Activated CD4-positive, alpha-beta T cell treated with anti-CD3 and anti-CD28 coated beads, Interleukin-2, amount 10 ng/mL, durations not matched to agents 24 days and 14 days (primary cell): Measurements from ENCODE around the gene INO80. TPM values are rescaled to one million over a fixed set of nuclear protein-coding genes. Genes with fewer than 3 reads are reported as not detected.
"Not testable (repeated sequence)": the region's sequence is repeated elsewhere in the genome, so short reads cannot be mapped to it uniquely, and the experiment has no call there.

ENCODE experiments used
- DNase-seq: peaks from one replicate; pipeline ENCODE4 v3.0.0; 2022
- H3K27ac Mint-ChIP-seq: one replicate; pipeline ENCODE4 v1.8.0; 2022; ENCODE audit warnings: mild to moderate bottlenecking, mixed read lengths
- H3K27me3 Mint-ChIP-seq: one replicate; pipeline ENCODE4 v1.8.0; 2022; ENCODE audit warnings: mixed read lengths
- H3K36me3 Mint-ChIP-seq: one replicate; pipeline ENCODE4 v1.8.0; 2022; ENCODE audit warnings: low read depth, mild to moderate bottlenecking, mixed read lengths
- H3K4me1 Mint-ChIP-seq: one replicate; pipeline ENCODE4 v1.8.0; 2021; ENCODE audit warnings: mixed read lengths
- H3K4me3 Mint-ChIP-seq: one replicate; pipeline ENCODE4 v1.8.0; 2022; ENCODE audit warnings: mild to moderate bottlenecking, moderate library complexity, mixed read lengths
- H3K9me3 Mint-ChIP-seq: one replicate; pipeline ENCODE4 v1.8.0; 2021; ENCODE audit warnings: mixed read lengths
- intact Hi-C: fragments of 100-400 bp; cut with micrococcal nuclease; formaldehyde crosslinking; loops from one replicate; pipeline ENCODE4 v1.15.1; 2023
- total RNA-seq: library from RNA; stranded (reverse); gene quantifications from 2 replicates; pipeline ENCODE4 v1.2.3, GENCODE V29; 2022

INO80 gene
- total RNA-seq, 1 donor from 2014 or later, result 37.2 TPM

- no peak for DNase-seq
- Mint-ChIP-seq H3K27me3 (no peaks in the 10 kb centered on the region), H3K4me1 (peaks cover 38% of the 10 kb centered on the region), H3K36me3 (peaks cover 12% of the 10 kb centered on the region), H3K9me3 (no peaks in the 10 kb centered on the region), H3K27ac (no peak overlapping the region), H3K4me3 (peak overlapping the region; percentile 2)
- intact Hi-C loops, result no loop called here
These were observed 159.5 kb downstream of the INO80 start for GRCh38 chr15:40956541-40956982.

GRCh38 chr15:40955930-40956540 is 160.0 kb downstream of the INO80 start:
- Mint-ChIP-seq H3K4me3 (peak overlapping the region; percentile 2), H3K27ac (no peak overlapping the region), H3K4me1 (peaks cover 39% of the 10 kb centered on the region), H3K36me3 (peaks cover 12% of the 10 kb centered on the region), H3K27me3 (no peaks in the 10 kb centered on the region), H3K9me3 (no peaks in the 10 kb centered on the region)
- DNase-seq, result no peak
- intact Hi-C loops, result no loop called here

GRCh38 chr15:40955141-40955903 is 160.8 kb downstream of the INO80 start:
- Mint-ChIP-seq H3K4me1 (peaks cover 39% of the 10 kb centered on the region), H3K36me3 (peaks cover 12% of the 10 kb centered on the region), H3K4me3 (peak overlapping the region; percentile 92), H3K27ac (no peak overlapping the region), H3K27me3 (no peaks in the 10 kb centered on the region), H3K9me3 (no peaks in the 10 kb centered on the region)
- no peak for DNase-seq
- intact Hi-C loops, result no loop called here

- H3K9me3 Mint-ChIP-seq, H3K27me3 Mint-ChIP-seq, intact Hi-C loops, DNase-seq: not testable (repeated sequence)
- H3K36me3 Mint-ChIP-seq, result peaks cover 12% of the 10 kb centered on the region
- H3K4me1 Mint-ChIP-seq, result peaks cover 36% of the 10 kb centered on the region
- H3K4me3 Mint-ChIP-seq, result peak overlapping the region; percentile 92
- peak overlapping the region; percentile 64 for H3K27ac Mint-ChIP-seq
These were observed 161.8 kb downstream of the INO80 start for GRCh38 chr15:40954158-40954848.

GRCh38 chr15:40953713-40954074 is 162.4 kb downstream of the INO80 start:
- Mint-ChIP-seq H3K9me3 (no peaks in the 10 kb centered on the region), H3K4me1 (peaks cover 34% of the 10 kb centered on the region), H3K36me3 (peaks cover 12% of the 10 kb centered on the region), H3K27ac (peak overlapping the region; percentile 64), H3K27me3 (no peaks in the 10 kb centered on the region), H3K4me3 (peak overlapping the region; percentile 92)
- intact Hi-C loops, result loop anchor here (1.0 to 2.0 kb wide), 2 partner anchors 11 to 277 kb away; partner anchors contain the start of genes CHP1 and EXD1
- DNase-seq, result no peak

GRCh38 chr15:40952901-40953712 is 163.0 kb downstream of the INO80 start, which contains the start of gene CHAC1:
Gene CHAC1, plus strand, starts transcription at chr15:40953471. Its CDS starts 113 bp downstream, at chr15:40953584.
- peaks cover 32% of the 10 kb centered on the region for H3K4me1 Mint-ChIP-seq
- intact Hi-C loops, result loop anchor here (1.0 to 2.0 kb wide), 2 partner anchors 11 to 278 kb away; partner anchors contain the start of genes CHP1 and EXD1
- peak within 1 kb of the TSS; percentile 92 for H3K4me3 Mint-ChIP-seq
- no peaks in the 10 kb centered on the region for H3K9me3 Mint-ChIP-seq
- H3K27ac Mint-ChIP-seq, result peak within 1 kb of the TSS; percentile 91
- peaks cover 12% of the 10 kb centered on the region for H3K36me3 Mint-ChIP-seq
- no peaks in the 10 kb centered on the region for H3K27me3 Mint-ChIP-seq
- peak; percentile 99 for DNase-seq

GRCh38 chr15:40952301-40952900 is 163.7 kb downstream of the INO80 start:
- intact Hi-C loops, result loop anchor here (2.0 kb wide), 1 partner anchor 278 kb away; the partner anchor contains the start of genes CHP1 and EXD1
- DNase-seq, result no peak
- Mint-ChIP-seq H3K27ac (peak overlapping the region; percentile 91), H3K9me3 (no peaks in the 10 kb centered on the region), H3K36me3 (peaks cover 12% of the 10 kb centered on the region), H3K4me3 (peak overlapping the region; percentile 92), H3K27me3 (no peaks in the 10 kb centered on the region), H3K4me1 (peaks cover 32% of the 10 kb centered on the region)

GRCh38 chr15:40951764-40952163 is 164.3 kb downstream of the INO80 start:
- Mint-ChIP-seq H3K27me3 (no peaks in the 10 kb centered on the region), H3K4me1 (peaks cover 32% of the 10 kb centered on the region), H3K4me3 (peak overlapping the region; percentile 92), H3K36me3 (peaks cover 12% of the 10 kb centered on the region), H3K27ac (no peak overlapping the region), H3K9me3 (no peaks in the 10 kb centered on the region)
- intact Hi-C loops, result loop anchor here (2.0 kb wide), 1 partner anchor 279 kb away; the partner anchor contains the start of genes CHP1 and EXD1
- no peak for DNase-seq

GRCh38 chr15:40949756-40950207 is 166.3 kb downstream of the INO80 start:
- peaks cover 3% of the 10 kb centered on the region for H3K36me3 Mint-ChIP-seq
- DNase-seq, result no peak
- no peak overlapping the region for H3K27ac Mint-ChIP-seq
- H3K9me3 Mint-ChIP-seq, result no peaks in the 10 kb centered on the region
- H3K4me3 Mint-ChIP-seq, result no peak overlapping the region
- intact Hi-C loops, result no loop called here
- no peaks in the 10 kb centered on the region for H3K27me3 Mint-ChIP-seq
- peaks cover 32% of the 10 kb centered on the region for H3K4me1 Mint-ChIP-seq

- H3K36me3 Mint-ChIP-seq, result peaks cover 3% of the 10 kb centered on the region
- intact Hi-C loops, result no loop called here
- DNase-seq, result no peak
- H3K4me3 Mint-ChIP-seq, result no peak overlapping the region
- H3K9me3 Mint-ChIP-seq, result no peaks in the 10 kb centered on the region
- no peaks in the 10 kb centered on the region for H3K27me3 Mint-ChIP-seq
- H3K4me1 Mint-ChIP-seq, result peaks cover 29% of the 10 kb centered on the region
- H3K27ac Mint-ChIP-seq, result no peak overlapping the region
These were observed 167.2 kb downstream of the INO80 start for GRCh38 chr15:40948706-40949473.

GRCh38 chr15:40944510-40945296 is 171.4 kb downstream of the INO80 start:
- no peaks in the 10 kb centered on the region for H3K9me3 Mint-ChIP-seq
- no peaks in the 10 kb centered on the region for H3K27me3 Mint-ChIP-seq
- H3K4me3 Mint-ChIP-seq, result no peak overlapping the region
- no peaks in the 10 kb centered on the region for H3K36me3 Mint-ChIP-seq
- no peak overlapping the region for H3K27ac Mint-ChIP-seq
- no peak for DNase-seq
- intact Hi-C loops, result loop anchor here (5.0 kb wide), 2 partner anchors 78 to 173 kb away; partner anchors contain the start of gene INO80
- H3K4me1 Mint-ChIP-seq, result peaks cover 39% of the 10 kb centered on the region
